ENCODE measurements around the gene NCBP3.

DNA sequence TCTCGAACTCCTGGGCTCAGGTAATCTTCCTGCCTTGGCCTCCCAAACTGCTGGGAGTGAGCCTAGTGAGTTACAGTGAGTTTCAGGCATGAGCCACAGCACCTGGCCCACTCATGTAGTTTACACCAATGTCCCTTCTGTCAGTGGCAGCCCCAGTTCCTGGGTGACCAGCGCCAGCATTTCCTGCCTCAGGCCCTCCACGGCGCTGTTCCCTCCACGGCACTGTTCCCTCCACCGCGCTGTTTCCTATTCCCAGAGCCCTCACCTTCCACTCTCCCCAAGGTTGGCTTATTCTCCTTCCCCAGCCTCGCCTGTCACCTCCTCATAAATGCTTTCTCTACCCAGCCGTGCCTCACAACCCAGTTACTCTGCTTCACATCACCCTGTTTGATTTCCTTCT is 77.7 kb downstream of the NCBP3 start:
- TF ChIP-seq, protein P1, sequence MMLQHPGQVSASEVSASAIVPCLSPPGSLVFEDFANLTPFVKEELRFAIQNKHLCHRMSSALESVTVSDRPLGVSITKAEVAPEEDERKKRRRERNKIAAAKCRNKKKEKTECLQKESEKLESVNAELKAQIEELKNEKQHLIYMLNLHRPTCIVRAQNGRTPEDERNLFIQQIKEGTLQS (IDR thresholded peaks at IDR 0.05): no peak
- TF ChIP-seq, protein P2, sequence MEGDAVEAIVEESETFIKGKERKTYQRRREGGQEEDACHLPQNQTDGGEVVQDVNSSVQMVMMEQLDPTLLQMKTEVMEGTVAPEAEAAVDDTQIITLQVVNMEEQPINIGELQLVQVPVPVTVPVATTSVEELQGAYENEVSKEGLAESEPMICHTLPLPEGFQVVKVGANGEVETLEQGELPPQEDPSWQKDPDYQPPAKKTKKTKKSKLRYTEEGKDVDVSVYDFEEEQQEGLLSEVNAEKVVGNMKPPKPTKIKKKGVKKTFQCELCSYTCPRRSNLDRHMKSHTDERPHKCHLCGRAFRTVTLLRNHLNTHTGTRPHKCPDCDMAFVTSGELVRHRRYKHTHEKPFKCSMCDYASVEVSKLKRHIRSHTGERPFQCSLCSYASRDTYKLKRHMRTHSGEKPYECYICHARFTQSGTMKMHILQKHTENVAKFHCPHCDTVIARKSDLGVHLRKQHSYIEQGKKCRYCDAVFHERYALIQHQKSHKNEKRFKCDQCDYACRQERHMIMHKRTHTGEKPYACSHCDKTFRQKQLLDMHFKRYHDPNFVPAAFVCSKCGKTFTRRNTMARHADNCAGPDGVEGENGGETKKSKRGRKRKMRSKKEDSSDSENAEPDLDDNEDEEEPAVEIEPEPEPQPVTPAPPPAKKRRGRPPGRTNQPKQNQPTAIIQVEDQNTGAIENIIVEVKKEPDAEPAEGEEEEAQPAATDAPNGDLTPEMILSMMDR (IDR thresholded peaks at IDR 0.05; ENCODE audit: low read depth, low read length, missing input control): no peak
- TF ChIP-seq, protein P3, sequence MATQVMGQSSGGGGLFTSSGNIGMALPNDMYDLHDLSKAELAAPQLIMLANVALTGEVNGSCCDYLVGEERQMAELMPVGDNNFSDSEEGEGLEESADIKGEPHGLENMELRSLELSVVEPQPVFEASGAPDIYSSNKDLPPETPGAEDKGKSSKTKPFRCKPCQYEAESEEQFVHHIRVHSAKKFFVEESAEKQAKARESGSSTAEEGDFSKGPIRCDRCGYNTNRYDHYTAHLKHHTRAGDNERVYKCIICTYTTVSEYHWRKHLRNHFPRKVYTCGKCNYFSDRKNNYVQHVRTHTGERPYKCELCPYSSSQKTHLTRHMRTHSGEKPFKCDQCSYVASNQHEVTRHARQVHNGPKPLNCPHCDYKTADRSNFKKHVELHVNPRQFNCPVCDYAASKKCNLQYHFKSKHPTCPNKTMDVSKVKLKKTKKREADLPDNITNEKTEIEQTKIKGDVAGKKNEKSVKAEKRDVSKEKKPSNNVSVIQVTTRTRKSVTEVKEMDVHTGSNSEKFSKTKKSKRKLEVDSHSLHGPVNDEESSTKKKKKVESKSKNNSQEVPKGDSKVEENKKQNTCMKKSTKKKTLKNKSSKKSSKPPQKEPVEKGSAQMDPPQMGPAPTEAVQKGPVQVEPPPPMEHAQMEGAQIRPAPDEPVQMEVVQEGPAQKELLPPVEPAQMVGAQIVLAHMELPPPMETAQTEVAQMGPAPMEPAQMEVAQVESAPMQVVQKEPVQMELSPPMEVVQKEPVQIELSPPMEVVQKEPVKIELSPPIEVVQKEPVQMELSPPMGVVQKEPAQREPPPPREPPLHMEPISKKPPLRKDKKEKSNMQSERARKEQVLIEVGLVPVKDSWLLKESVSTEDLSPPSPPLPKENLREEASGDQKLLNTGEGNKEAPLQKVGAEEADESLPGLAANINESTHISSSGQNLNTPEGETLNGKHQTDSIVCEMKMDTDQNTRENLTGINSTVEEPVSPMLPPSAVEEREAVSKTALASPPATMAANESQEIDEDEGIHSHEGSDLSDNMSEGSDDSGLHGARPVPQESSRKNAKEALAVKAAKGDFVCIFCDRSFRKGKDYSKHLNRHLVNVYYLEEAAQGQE (IDR thresholded peaks at IDR 0.05): no peak
